Retina (tissue), 1 donor: ENCODE results near the gene CCT8.

ENCODE experiments used
- DNase-seq: peaks from one replicate; pipeline ENCODE4 v3.0.0-alpha.2; 2016

Gene CCT8, protein sequence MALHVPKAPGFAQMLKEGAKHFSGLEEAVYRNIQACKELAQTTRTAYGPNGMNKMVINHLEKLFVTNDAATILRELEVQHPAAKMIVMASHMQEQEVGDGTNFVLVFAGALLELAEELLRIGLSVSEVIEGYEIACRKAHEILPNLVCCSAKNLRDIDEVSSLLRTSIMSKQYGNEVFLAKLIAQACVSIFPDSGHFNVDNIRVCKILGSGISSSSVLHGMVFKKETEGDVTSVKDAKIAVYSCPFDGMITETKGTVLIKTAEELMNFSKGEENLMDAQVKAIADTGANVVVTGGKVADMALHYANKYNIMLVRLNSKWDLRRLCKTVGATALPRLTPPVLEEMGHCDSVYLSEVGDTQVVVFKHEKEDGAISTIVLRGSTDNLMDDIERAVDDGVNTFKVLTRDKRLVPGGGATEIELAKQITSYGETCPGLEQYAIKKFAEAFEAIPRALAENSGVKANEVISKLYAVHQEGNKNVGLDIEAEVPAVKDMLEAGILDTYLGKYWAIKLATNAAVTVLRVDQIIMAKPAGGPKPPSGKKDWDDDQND

DNA sequence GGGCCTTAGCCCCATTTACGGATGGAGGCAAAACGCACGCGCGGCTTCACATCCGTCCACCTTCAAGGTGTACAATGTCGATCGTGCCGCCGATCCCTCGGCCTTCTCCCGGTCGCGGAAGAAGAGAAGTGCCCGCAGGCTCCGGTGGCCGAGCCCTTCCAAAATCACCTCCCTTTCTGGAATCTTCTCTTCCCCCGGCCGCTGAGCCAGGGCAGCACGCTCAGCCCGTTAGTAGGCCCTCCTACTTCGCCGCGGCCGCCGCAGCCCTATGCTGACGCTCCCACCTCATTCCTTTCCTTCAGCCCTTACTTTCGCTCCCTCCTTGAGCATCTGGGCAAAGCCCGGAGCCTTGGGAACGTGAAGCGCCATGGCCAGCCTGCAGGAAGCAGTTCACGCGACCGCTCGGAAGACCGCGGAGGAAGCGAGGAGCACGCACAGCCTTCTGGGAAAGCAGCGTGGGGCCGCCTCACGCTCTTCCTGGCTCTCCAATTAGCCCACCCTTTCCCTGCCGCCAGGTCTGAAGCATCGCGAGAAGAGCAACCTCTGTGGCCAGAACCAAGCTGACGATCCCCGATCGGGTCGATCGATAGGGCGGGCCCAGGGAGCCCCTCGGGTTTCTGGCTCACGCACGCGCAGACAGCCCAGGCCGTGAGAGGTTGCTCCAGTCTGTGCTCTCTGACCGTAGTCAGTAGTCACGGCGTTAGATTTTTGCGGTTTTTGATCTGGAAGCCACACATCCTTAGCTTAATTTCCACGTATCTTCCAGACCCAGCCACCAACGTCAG is at the start of gene CCT8:
Gene CCT8, minus strand, starts transcription at position 427 of the 785 bp plus-strand sequence. Its CDS starts 58 bp downstream, at position 369.
- DNase-seq = peak; percentile 97

DNA sequence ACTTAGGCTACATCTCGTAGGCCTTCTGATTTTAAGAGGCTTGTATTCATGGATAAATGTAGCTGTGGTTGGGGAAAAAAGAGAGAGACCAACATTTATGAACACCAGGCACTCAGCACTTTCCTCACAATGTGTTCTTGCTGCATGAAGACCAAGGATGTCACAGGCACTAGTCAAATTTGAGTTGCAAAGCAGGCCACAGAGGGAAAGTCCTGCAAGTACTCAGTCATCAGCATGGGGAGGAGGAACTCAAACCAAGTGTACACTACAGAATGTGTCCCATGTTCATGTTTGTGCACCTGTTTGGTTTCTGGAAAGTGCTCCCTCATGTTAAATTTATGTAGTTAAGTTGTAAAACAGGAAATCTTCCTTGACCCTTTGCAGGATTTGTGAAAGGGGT is 48.3 kb upstream of the CCT8 start:
- no peak for DNase-seq

DNA sequence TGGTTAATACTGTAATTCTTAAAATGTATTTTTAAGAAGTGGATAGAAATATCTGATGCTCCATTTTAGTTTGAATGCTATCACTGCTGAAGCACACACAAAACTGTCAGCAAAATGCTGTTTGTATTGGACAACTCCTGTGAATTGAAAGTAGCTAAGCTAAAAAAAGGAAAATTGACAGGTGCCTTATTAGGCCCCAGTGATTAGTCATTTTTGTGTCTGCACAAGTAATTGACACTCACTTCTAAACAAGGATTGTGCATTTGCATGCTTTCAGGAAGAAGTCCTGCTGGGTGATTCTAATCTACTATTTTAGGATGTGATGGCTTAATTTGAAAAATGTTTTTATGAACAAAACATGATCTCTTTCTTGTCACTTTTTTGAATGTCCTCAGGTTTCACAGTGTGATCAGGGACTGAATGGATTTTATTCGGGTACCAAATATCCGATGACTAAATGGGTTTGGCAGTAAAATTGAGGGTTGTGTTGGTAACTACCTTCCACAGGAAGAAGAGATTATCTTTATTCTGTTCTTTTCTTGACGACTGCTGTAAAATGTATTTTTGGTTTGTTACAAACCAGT is 44.0 kb upstream of the CCT8 start:
- DNase-seq = no peak

DNA sequence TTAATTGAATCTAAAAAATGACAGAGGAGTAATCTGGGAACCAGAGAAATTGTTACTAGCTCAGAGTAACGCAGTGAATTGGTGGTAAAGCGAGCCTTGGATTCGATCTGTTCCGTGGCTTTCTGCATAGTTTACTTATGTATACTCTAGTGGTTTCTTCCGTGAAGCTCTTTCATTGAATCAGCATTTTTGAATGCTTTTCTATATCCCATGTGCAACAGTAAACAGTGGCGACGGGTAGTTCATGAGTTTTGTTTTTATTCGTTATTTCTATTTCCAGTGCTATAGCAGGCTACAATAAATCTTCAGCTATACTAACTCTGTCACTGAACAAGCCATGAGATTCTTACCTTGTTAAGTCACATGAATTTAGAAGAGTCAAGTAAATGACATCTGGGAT is 42.5 kb upstream of the CCT8 start:
- DNase-seq = no peak

DNA sequence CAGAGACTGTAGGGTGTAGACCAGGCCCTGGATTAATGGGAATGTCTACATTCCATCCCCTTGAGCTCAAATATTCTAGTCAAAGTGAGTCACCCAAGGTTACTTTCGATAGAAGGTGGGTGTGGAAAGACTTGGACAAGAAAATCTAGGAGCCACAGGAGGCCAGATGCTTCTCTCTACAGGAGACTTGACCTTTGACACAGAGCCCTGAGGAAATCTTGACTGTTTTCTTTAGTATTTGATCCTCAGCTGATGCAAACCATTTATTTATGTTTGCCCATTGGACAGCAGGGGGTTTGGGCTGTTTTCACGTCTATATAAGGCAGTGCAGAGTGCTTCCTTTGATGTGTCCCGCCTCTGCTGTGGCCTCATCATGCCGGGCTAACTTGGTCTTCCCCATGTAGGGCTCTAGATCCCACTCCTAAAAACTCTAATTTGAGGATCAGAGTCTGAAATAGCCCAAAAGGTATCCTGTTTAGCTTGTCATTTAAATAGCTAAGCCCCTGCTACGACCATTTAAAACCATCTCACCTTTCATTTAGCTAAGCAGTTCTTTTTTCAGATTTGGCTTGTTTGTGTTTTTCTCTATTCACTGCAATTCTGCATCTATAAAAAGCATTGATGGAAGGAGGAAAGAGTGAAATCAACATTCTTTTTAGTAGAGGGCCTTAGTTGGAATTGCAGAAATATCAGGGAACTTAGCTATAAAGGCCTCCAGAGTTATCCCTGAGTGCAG is 41.5 kb upstream of the CCT8 start:
- no peak for DNase-seq

DNA sequence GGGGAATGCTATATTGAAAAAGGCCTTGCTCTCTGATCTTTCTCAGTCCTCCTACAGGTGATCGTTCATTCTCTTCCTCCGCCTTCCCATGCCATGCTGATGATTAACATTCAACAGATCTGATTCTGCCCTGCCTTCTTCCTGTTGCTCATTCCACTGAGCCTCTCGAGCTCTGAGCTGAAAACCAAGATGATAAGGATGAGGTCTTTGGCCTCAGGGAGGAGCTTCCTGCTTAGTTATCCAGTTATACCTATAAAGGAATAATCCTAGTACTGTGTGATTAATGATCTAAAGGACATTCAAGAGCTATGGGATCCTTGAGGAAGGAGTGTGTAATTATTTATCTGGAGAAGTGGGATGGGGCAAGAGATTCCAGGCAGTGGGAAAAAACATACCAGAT is 31.8 kb upstream of the CCT8 start:
- no peak for DNase-seq

DNA sequence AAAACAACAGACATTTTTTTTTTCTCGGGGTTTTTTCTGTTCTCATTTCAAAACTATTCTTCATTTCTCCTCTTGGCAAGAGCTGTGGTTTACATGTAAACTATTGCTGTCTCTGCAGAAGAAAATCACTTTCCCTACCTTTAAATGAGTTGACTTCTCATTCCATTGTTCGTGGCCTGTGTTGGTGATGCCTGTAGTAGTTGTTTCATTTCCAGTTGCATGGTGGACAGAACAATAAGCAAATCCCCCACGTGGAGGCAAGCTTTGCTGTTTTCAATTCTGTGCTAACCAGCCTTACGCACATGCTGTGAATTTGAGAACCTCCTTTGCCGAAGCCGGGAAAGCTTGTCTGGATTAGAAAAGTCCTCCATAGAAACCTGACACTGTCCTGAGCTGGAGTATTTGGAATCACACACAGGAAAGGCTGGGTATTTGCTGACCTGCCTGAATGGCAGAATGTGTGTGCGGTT is 30.8 kb upstream of the CCT8 start:
- no peak for DNase-seq

DNA sequence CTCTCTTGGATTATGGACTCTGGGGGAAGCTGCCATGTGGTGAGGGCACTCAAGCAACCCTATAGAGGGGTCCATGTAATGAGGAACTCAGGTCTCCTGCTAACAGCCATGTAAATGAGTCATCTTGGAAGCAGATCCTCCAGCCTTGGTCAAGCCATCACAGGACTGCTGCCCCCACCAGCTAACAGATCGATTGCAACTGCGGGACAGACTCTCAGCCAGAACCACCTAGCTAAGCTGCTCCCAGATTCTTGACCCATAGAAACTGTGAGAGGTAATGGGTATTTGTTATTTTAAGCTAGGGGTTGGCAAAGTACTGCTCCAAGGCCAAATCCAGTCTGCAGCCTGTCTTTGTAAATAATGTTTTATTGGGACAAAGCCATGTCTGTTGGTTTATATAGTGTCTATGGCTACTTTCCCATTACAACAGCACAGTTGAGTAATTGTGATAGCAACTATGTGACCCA is 29.4 kb upstream of the CCT8 start:
- no peak for DNase-seq

DNA sequence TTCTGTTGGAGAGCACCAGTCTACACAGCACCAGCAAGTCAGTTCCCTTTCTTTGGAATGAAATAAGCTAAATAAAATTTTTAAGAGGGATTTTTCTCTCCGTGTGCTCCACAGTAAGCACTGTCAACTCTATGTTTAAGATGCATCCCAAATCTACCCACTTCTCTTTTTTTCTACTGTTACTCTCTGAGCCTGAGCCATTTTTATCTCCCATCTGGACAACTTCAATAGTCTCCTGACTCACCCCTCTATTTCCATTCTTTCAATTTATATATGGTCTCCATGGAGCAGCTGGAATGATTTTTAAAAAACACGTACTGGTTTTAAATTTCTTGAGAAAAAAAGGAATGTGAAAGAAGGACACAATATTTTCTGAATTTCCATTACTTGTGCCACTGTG is 24.7 kb upstream of the CCT8 start:
- DNase-seq = no peak

DNA sequence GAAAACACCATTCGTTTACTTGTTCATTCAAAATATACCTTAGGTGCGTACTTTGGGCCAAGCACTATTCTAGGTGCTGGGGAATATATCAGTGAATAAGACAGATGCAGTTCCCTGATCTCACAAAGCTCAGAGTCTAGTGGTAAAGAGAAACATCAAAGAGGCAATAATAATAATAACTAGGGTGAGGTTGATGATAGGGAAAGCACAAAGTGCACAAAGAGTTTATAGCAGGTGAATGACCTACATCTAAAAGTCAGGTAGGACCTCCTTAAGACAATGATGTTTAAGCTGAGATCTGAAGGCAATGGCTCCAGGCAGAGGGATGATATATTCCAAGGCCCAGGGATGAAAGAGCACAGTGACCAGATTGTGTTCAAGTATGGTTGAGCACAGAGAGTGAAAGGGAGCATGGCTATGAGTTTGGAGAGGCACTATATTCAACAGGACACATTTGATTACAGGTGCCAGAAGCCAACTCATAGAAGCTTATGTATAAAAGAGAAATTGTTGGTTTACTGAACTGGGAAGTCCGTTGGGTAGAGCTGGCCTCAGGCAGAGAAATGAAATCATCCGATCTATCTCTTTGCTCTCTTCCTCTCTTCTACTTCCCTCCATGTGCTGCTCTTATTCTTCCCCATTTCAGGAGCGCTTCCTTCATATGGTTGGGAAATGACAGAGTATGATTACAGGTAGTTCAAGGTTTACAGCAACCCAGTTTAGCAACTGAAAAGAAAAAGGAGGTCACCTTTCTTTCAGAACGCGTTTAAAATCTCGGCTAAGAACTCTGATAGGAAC is 23.0 kb upstream of the CCT8 start:
- DNase-seq = no peak

DNA sequence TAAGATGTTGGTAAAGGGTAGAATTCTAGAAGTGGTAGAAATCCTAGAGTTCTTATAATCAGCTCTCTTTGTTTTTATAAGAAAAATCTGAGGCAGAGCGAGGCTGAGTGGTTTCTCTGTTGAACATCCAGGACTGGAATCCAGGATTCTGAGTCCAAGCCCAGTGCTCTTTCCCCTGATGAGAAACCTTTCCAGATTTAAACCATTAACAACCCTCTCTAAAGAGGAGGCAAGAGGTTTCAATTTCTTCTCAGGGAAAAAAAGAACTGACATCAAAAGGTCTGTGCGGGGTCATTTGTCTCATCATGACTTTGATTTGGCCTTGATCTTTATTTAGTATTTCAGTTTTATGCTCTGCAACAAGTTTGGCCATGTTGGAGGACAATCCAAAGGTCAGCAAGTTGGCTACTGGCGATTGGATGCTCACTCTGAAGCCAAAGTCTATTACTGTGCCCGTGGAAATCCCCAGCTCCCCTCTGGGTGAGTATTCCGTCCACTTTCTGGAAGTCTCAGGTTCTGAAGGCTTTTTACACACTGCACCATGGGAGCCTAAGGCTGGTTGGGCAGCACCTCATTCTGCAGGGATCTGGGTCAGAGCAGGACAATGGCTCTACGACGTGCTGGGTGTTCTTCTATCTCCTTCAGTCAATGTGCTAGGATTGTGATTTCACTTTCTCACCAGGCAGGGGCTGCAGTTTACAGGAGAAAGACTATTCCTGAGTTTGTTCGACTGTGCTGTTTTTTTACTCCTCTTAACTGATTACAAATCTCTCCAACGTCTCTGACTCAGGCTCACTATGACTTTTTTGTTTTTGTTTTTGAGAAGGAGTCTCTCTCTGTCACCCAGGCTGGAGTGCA is 18.9 kb upstream of the CCT8 start:
- no peak for DNase-seq

DNA sequence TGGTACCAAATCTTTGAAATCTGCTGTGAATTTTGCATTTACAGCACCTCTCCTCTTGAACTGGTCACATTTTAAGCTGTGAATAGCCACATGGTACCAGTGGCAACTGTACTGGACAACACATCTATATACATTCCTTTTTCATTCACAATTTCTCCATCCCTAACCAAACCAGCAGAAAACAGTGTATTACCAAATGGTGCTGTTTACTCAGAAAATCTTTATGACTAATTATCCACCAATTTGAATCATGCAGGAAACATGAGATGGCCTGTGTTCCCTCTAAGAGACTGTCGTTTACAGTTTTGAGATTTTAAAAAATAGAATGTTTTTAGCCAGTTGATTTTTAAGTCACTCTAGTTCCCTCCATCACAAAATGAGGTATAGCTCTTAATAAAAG is 17.6 kb upstream of the CCT8 start:
- no peak for DNase-seq

DNA sequence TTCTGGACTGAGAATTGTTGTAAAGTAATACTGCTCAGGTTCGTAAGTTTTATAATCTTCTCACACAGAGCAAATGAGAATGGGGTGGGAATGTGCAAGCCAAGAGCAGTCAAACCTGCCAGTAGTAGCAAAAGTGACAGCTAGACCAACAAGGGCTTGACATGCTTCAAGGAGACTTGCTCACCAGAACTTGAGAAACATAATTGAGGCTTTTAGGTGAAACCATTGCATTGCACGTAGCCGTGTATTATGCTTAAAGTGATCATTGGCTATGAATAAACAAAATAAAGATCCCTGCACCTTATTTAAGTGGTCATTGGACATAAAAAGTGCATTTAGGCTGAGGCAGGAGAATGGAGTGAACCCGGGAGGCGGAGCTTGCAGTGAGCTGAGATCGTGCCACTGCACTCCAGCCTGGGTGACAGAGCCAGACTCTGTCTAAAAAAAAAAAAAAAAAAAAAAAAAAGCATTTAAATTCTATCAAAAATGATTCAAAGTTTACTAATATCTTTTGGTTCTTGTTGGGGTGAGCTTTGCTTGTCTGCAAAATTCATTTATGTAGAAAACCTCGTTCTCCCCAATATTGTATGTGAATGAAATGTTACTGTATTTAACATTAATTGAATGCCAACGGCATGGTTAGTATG is 11.8 kb upstream of the CCT8 start:
- DNase-seq = no peak

DNA sequence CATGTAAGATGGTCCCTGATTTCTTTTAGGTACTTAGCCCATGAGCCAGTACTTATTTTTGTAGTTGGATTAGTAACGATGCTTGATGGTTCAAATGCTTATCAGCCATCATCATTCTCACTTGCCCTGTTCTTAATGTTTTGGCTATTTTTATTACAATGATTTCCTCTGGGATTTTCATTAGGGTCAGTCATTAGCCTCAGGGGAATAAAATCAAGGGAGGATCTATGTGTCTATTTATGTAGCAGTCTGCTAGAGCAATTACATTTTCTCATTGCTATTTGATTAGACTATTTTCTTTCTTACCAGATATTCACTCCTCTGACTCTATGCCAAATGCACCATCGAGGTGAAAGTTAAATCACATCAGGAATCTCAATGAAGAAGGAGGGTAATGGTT is 10.9 kb upstream of the CCT8 start:
- DNase-seq = no peak

DNA sequence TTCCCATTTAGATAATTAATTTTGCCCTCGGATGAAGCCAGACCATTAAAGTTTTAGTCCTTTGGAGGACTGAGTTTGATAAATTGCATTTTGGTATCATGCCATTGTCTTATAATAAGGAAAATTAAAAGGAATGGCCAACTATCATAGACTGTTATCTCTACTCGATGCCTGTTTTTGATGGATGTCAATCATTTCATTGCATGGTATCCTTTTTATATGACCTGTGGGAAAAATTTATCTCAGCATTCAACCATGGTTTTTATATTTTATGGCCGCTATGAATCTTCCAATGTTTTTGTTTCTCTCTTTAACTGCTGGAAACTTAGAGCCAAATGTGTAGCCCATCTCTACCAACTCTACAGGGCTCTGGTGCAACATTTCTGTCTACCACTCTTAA is 9.9 kb upstream of the CCT8 start:
- DNase-seq = no peak

DNA sequence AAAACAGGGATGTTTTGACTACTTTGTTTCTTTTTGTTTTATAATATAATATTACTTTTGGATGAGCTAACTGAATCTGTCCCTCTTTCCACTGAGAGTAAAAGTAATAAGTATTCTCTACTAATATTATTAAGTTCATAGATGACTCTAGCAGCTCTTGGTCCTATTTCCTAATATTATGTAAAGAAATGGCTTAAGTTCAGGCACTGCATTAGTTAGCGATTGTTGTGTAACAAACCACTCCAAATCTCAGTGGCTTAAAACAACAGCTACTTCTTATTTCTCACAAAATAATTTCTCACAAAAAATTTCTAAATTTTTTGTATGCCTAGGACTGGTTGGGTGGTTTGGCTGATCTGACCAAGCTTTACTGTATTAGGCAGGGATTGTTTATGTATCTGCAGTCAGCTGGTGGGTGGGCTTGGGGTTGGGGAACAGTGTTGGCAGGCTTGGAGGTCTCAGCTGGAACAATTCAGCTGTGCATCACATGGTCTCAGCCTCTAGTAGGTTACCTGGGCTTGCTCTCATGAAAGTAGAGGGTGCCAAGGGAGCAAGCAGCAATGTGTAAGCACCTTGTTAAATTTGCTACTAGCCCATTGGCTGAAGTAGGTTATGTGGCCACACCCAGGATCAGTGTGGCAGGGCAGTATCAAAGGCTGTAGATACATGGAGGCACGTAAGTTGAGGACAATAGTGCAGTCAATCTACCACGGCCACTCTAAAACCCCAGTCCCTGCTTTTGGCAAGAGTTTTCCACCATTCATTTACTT is 8.8 kb upstream of the CCT8 start:
- DNase-seq = no peak

DNA sequence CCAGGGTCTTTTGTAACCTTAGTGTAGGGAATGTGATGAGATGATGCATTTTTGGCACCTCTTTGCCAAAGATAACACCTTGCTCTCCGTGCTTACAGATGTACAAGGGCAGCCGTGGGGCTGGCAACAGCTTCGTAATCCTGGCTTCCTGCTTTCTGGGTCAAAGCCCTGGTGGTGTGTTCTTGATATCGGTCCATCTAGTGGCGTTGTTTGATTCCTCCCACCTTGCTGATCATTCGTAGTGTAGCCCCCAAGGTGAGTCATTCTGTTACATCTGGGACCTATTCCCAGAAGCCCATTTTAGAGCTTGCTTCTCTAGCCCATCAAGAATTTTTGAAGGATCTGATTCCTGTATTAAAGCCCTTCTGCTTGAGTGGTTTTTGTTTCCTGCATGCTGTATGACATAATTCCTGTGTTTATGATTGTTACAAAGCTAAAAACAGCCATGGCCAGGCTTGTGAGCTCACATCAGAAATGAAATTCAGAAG is 7.0 kb upstream of the CCT8 start:
- no peak for DNase-seq

DNA sequence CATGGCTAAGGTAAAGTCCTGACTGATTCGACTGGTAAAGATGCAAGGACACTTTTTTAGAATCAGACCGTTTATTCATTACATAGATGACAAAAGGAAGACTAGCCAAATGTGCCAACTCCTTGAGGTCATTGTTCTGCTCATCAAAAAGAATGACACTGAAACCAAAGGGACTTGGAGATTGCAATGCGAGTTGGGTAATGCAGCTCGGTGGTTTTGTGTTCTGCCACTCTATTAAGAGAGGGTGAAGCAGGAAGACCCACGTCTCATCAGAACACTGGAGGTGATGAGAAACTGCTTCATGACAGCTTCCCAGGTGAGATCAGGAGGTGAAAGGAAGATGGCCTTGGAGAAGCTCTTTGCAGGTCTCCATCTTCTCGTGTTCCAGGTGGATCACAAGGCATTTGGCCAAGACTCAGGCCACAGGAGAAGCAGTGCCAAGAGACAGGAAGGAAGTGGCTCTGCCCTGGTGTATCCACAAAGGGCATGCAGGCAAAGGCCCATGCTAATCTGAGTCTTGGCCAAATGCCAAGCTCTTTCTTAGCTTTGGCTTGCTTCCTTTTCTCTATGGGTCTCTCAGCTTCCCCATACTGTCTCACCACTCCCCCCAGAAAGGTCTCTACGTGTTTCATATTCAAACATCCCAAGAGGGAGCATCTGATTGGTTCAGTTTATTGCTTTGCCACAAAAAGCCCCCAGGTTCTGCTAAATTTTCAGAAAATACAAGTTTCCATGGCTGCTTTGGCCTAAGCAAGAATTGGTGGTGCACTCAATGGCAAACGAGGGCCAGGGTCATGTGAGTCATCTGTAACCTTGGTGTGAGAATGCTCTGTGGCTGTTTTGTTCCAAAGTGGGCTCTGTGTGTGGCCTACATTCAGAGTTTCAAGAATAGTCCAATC is 5.7 kb upstream of the CCT8 start:
- DNase-seq = no peak
